Endothelial cell (in vitro differentiated cells): ENCODE results near the gene NRG4. TPM values are rescaled to one million over a fixed set of nuclear protein-coding genes. Genes with fewer than 3 reads are reported as not detected.

Experiments used
- DNase-seq: peaks from one replicate; pipeline ENCODE4 v3.0.0; 2021; ENCODE audit warnings: low spot score
- H3K27ac Mint-ChIP-seq: one replicate; pipeline ENCODE4 v1.8.0; 2021; ENCODE audit warnings: mixed read lengths, inconsistent platforms; ENCODE audit not compliant: unreplicated experiment
- H3K27me3 Mint-ChIP-seq: one replicate; pipeline ENCODE4 v1.8.0; 2021; ENCODE audit warnings: mild to moderate bottlenecking, moderate library complexity, mixed read lengths, inconsistent platforms; ENCODE audit not compliant: unreplicated experiment
- H3K36me3 Mint-ChIP-seq: one replicate; pipeline ENCODE4 v1.8.0; 2021; ENCODE audit warnings: mild to moderate bottlenecking, low read depth, mixed read lengths, inconsistent platforms; ENCODE audit not compliant: unreplicated experiment
- H3K4me1 Mint-ChIP-seq: one replicate; pipeline ENCODE4 v1.8.0; 2021; ENCODE audit warnings: mild to moderate bottlenecking, mixed read lengths, inconsistent platforms; ENCODE audit not compliant: unreplicated experiment
- H3K4me3 Mint-ChIP-seq: one replicate; pipeline ENCODE4 v1.8.0; 2021; ENCODE audit warnings: mild to moderate bottlenecking, mixed read lengths, inconsistent platforms; ENCODE audit not compliant: unreplicated experiment
- H3K9me3 Mint-ChIP-seq: one replicate; pipeline ENCODE4 v1.8.0; 2021; ENCODE audit warnings: mixed read lengths, inconsistent platforms; ENCODE audit not compliant: unreplicated experiment
- total RNA-seq: library from RNA; stranded (reverse); fragmentation: NEBNext Ultra II Directional; extraction: Animal tissue kit (Norgen Biotek cat#: 25700); gene quantifications from one replicate; pipeline ENCODE4 v1.2.1, GENCODE V29; 2021; ENCODE audit not compliant: unreplicated experiment
- TF ChIP-seq, protein P1 (sequence below): fragments of 200-600 bp; sonication (generic); IDR thresholded peaks from one replicate; pipeline ENCODE4 v1.5.0; 2021; ENCODE audit warnings: antibody characterized with exemption; ENCODE audit not compliant: unreplicated experiment

NRG4 gene
- total RNA-seq, 1 donor from 2014 or later, result 2.7 TPM

DNA sequence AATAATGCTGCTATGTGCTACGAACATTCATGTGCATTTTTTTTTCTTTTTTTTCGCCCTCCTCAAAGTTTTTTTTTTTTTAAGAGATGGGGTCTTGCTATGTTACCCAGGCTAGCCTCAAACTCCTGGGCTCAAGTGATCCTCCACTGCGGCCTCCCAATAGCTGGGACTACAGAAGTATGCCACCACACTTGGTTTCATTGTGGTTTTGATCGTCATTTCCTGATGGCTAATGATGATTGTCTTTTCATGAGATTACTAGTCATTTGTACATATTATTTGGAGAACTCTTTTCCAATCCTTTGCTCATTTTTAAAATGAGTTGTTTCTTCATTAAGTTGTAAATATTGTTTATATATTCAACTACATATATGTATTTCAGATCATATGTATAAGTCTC lies 59.7 kb downstream of the NRG4 start:
- Mint-ChIP-seq H3K27me3 (no peaks in the 10 kb centered on the region), H3K9me3 (no peaks in the 10 kb centered on the region)

DNA sequence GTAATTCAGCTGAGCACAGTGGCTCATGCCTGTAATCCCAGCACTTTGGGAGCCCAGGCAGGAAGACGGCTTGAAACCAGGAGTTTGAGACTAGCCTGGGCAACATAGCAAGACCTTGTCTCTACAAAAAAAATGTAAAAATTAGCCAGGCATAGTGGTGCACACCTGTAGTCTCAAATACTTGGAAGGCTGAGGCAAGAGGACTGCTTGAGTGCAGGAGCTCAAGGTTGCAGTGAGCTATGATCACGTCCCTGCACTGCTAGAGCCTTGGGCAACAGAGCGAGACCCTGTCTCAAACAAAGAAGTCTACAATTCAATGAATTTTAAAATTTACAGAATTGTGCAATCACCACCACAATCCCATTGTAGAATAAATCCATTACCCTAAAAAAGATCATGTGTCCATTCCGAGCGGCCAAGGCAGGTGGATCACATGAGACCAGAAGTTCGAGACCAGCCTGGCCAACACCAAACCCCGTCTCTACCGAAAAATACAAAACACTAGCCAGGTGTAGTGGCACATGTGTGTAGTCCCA lies 63.4 kb downstream of the NRG4 start:
- no peak overlapping the region for H3K4me3 Mint-ChIP-seq
- no peak overlapping the region for H3K27ac Mint-ChIP-seq
- TF ChIP-seq, protein P1, sequence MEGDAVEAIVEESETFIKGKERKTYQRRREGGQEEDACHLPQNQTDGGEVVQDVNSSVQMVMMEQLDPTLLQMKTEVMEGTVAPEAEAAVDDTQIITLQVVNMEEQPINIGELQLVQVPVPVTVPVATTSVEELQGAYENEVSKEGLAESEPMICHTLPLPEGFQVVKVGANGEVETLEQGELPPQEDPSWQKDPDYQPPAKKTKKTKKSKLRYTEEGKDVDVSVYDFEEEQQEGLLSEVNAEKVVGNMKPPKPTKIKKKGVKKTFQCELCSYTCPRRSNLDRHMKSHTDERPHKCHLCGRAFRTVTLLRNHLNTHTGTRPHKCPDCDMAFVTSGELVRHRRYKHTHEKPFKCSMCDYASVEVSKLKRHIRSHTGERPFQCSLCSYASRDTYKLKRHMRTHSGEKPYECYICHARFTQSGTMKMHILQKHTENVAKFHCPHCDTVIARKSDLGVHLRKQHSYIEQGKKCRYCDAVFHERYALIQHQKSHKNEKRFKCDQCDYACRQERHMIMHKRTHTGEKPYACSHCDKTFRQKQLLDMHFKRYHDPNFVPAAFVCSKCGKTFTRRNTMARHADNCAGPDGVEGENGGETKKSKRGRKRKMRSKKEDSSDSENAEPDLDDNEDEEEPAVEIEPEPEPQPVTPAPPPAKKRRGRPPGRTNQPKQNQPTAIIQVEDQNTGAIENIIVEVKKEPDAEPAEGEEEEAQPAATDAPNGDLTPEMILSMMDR, result no peak
- H3K27me3 Mint-ChIP-seq, result no peaks in the 10 kb centered on the region
- H3K4me1 Mint-ChIP-seq, result no peaks in the 10 kb centered on the region
- H3K9me3 Mint-ChIP-seq, result no peaks in the 10 kb centered on the region
- no peaks in the 10 kb centered on the region for H3K36me3 Mint-ChIP-seq
- no peak for DNase-seq

More for the DNA sequence above, 59.7 kb downstream of the NRG4 start:
- H3K36me3 Mint-ChIP-seq, result no peaks in the 10 kb centered on the region
- no peak for DNase-seq
- H3K4me1 Mint-ChIP-seq, result no peaks in the 10 kb centered on the region
- no peak overlapping the region for H3K27ac Mint-ChIP-seq
- TF ChIP-seq, protein P1, result no peak
- H3K4me3 Mint-ChIP-seq, result no peak overlapping the region

DNA sequence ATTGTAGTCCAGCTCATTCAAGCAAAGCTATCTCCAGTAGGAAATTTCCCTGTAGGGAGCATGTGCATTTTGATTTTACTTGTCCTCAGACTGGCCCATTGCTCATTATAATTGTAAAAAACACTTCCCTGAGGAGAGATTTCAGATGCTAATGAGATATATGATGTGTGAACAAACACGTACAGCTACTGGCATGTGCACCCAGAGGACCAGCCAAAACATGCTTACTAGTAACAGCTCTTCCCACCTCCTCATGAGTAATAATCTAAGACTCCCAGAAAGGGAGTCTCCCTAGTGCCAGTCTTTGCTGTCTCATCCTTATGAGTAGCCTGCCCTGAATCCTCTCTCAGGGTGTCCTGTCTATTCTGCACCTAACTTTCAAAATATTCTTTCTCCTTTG lies 65.1 kb downstream of the NRG4 start:
- Mint-ChIP-seq H3K4me3 (no peak overlapping the region), H3K36me3 (no peaks in the 10 kb centered on the region), H3K27me3 (no peaks in the 10 kb centered on the region), H3K4me1 (no peaks in the 10 kb centered on the region), H3K9me3 (no peaks in the 10 kb centered on the region), H3K27ac (no peak overlapping the region)
- TF ChIP-seq, protein P1, result no peak
- DNase-seq, result no peak

DNA sequence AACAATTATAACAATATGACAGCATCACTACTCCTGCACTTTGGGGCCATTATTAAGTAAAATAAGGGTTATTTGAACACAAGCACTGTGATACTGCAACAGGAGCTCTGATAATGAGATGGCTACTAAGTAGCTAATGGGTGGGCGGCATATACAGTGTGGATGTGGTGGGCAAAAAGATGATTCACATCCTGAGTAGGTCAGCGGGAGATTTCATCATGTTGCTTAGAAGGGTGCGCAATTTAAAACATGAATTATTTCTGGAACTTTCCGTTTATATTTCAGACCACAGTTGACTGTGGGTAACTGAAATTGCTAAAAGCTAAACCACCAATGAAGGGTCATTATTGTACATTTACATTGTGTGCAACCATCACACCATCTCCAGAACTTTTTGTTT lies 66.3 kb downstream of the NRG4 start:
- no peak overlapping the region for H3K4me3 Mint-ChIP-seq
- no peak for DNase-seq
- peaks cover 2% of the 10 kb centered on the region for H3K27me3 Mint-ChIP-seq
- H3K36me3 Mint-ChIP-seq, result no peaks in the 10 kb centered on the region
- TF ChIP-seq, protein P1, result no peak
- H3K9me3 Mint-ChIP-seq, result no peaks in the 10 kb centered on the region
- H3K4me1 Mint-ChIP-seq, result no peaks in the 10 kb centered on the region
- H3K27ac Mint-ChIP-seq, result no peak overlapping the region

DNA sequence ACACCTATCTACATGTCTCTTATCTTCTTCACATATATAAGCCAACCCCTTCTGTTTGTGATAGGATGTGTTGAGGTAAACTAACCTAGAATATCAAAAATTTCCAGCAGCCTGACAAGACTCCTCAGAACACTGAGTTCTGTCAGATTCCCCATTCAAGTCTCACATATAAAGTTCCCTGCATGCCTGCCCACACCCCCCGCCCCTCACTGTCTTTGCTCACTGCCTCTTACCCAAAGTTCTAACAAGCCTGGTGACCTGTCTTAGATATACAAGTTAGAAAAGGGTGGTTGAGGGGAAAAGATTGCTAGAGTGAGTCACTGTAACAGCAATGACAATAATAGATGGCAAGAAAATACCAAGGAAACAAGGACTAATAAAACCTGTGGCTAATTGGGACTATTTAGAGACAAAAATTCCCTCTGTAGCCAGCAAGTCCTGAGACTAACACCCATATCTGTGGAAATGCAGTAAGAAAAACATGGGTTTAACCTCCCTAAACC lies 68.5 kb downstream of the NRG4 start:
- H3K9me3 Mint-ChIP-seq, result no peaks in the 10 kb centered on the region
- H3K27ac Mint-ChIP-seq, result no peak overlapping the region
- no peak for DNase-seq
- TF ChIP-seq, protein P1, result no peak
- H3K27me3 Mint-ChIP-seq, result peaks cover 2% of the 10 kb centered on the region
- H3K4me1 Mint-ChIP-seq, result no peaks in the 10 kb centered on the region
- H3K4me3 Mint-ChIP-seq, result no peak overlapping the region
- H3K36me3 Mint-ChIP-seq, result no peaks in the 10 kb centered on the region
